GM12891 (cell line): ENCODE results near the gene SIK3.

Source experiments
- PAX5 ChIP-seq: IDR thresholded peaks from 2 replicates; pipeline ENCODE4 v1.6.1; 2011; ENCODE audit warnings: low read length, moderate library complexity, mild to moderate bottlenecking; ENCODE audit not compliant: insufficient read depth, severe bottlenecking
- POLR2A ChIP-seq: IDR thresholded peaks from 2 replicates; pipeline ENCODE4 v1.6.1; 2011; ENCODE audit warnings: low read depth, low read length, control low read depth
- POLR2AphosphoS5 ChIP-seq: IDR thresholded peaks from 2 replicates; pipeline ENCODE4 v1.6.1; 2011; ENCODE audit warnings: low read depth, low read length, control low read depth
- POU2F2 ChIP-seq: IDR thresholded peaks from 2 replicates; pipeline ENCODE4 v1.6.1; 2011; ENCODE audit warnings: low read depth, mild to moderate bottlenecking, control low read depth, low read length, moderate library complexity
- SPI1 ChIP-seq: IDR thresholded peaks from 2 replicates; pipeline ENCODE4 v1.6.1; 2011; ENCODE audit warnings: low read depth, low read length, control low read depth
- TAF1 ChIP-seq: IDR thresholded peaks from 2 replicates; pipeline ENCODE4 v1.6.1; 2011; ENCODE audit warnings: low read depth, low read length, control low read depth

GRCh38 chr11:117068303-117068860, 29.8 kb downstream of the SIK3 start:
- TF ChIP-seq POLR2AphosphoS5 = no peak
- no peak for TF ChIP-seq POLR2A
- TF ChIP-seq SPI1 = no peak
- TF ChIP-seq TAF1 = no peak
- TF ChIP-seq POU2F2 = no peak
- TF ChIP-seq PAX5 = no peak
